Testis (tissue), 2 donors: ENCODE data around the gene WRAP73.

Experiments
- POLR2A ChIP-seq: fragments of 450-650 bp; IDR thresholded peaks from one replicate; pipeline ENCODE4 v1.6.1; 2017; ENCODE audit warnings: antibody characterized with exemption, mild to moderate bottlenecking, moderate library complexity
- TF ChIP-seq, protein P1 (sequence below), 3 experiments: fragments of 450-650 bp in 2 of 3; fragments of 200-600 bp in 1 of 3; sonication (generic) in 1 of 3; IDR thresholded peaks; one replicate each; pipeline ENCODE4 v1.5.1; 2016 to 2019; ENCODE audit warnings: antibody characterized with exemption in 3 of 3, mild to moderate bottlenecking in 2 of 3, moderate library complexity in 1 of 3

DNA sequence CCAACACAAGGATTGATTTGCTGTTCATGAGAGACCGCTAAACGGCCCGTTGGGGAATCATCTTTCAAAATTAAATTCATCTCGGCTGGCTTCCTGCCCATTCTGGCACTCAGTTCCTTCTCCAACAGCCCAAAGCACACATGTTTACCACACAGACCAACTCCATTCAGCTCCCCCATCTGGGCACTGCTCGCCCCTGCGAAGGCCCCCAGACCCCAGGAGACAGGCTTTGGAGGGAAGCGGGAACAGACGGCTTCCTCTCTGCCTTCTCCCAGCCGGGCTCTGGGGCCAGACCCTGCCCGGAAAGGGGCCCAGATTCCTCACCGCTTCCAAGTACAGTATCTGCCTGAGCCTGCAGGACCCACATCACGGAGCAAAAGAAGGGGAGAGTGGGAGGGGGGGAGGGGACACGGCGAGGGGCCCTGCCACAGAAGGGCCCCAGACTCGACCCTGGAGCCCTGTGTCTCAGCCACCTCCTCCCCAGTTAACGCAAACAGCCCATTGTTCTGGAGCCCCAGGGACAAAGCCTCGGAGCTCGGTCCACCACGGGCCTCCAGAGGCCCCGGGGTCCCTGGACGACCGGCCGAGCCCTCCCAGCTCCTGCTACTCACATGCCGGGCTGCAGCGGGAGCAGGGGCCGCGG is 39.3 kb downstream of the WRAP73 start:
- TF ChIP-seq POLR2A = no peak
- TF ChIP-seq, protein P1, sequence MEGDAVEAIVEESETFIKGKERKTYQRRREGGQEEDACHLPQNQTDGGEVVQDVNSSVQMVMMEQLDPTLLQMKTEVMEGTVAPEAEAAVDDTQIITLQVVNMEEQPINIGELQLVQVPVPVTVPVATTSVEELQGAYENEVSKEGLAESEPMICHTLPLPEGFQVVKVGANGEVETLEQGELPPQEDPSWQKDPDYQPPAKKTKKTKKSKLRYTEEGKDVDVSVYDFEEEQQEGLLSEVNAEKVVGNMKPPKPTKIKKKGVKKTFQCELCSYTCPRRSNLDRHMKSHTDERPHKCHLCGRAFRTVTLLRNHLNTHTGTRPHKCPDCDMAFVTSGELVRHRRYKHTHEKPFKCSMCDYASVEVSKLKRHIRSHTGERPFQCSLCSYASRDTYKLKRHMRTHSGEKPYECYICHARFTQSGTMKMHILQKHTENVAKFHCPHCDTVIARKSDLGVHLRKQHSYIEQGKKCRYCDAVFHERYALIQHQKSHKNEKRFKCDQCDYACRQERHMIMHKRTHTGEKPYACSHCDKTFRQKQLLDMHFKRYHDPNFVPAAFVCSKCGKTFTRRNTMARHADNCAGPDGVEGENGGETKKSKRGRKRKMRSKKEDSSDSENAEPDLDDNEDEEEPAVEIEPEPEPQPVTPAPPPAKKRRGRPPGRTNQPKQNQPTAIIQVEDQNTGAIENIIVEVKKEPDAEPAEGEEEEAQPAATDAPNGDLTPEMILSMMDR (IDR thresholded peaks at IDR 0.05) = no peak
